GM23338 (cell line): ENCODE data around the gene PSKH1. TPM values are rescaled to one million over a fixed set of nuclear protein-coding genes. Genes with fewer than 3 reads are reported as not detected.
"Not testable (repeated sequence)": the region's sequence is repeated elsewhere in the genome, so short reads cannot be mapped to it uniquely, and the experiment has no call there.

ENCODE experiments used
- ATAC-seq: fragments of 200-7000 bp; cut with Tn5 transposase; 3 replicates; pipeline ENCODE4 v1.9.1; 2020
- DNase-seq: peaks from one replicate; pipeline ENCODE4 v3.0.0-alpha.2; 2015; ENCODE audit warnings: low spot score
- H2AFZ ChIP-seq: fragments of 200-600 bp; sonication (generic); 2 replicates; pipeline ENCODE4 v1.8.0; 2016; ENCODE audit warnings: antibody characterized with exemption, mild to moderate bottlenecking, moderate library complexity
- H3F3A ChIP-seq: fragments of 200-600 bp; sonication (generic); replicated peaks from 2 replicates; pipeline ENCODE4 v1.8.0; 2017; ENCODE audit warnings: antibody characterized with exemption, mixed run types, low read depth
- H3K27ac ChIP-seq: fragments of 200-600 bp; sonication (generic); 2 replicates; pipeline ENCODE4 v1.6.1; 2016; ENCODE audit warnings: low read depth
- H3K27me3 ChIP-seq: fragments of 200-600 bp; sonication (generic); 2 replicates; pipeline ENCODE4 v1.8.0; 2016; ENCODE audit warnings: mild to moderate bottlenecking, mixed run types, moderate library complexity; ENCODE audit not compliant: insufficient read depth
- H3K36me3 ChIP-seq: fragments of 200-600 bp; sonication (generic); 2 replicates; pipeline ENCODE4 v1.8.0; 2016; ENCODE audit warnings: mild to moderate bottlenecking; ENCODE audit not compliant: insufficient read depth
- H3K4me1 ChIP-seq: fragments of 200-600 bp; sonication (generic); 2 replicates; pipeline ENCODE4 v1.8.0; 2016; ENCODE audit warnings: mild to moderate bottlenecking, moderate library complexity; ENCODE audit not compliant: insufficient read depth
- H3K4me2 ChIP-seq: fragments of 200-600 bp; sonication (generic); 2 replicates; pipeline ENCODE4 v1.7.1; 2017; ENCODE audit warnings: mixed run types
- H3K4me3 ChIP-seq: fragments of 200-600 bp; sonication (generic); 2 replicates; pipeline ENCODE4 v1.6.1; 2016; ENCODE audit warnings: mixed run types
- H3K79me2 ChIP-seq: fragments of 200-600 bp; sonication (generic); replicated peaks from 2 replicates; pipeline ENCODE4 v1.8.0; 2017; ENCODE audit warnings: mild to moderate bottlenecking; ENCODE audit not compliant: insufficient read depth
- H3K9me2 ChIP-seq: fragments of 200-600 bp; sonication (generic); 2 replicates; pipeline ENCODE4 v1.8.0; 2017; ENCODE audit not compliant: insufficient read depth
- H4K20me1 ChIP-seq: fragments of 200-600 bp; sonication (generic); replicated peaks from 2 replicates; pipeline ENCODE4 v1.8.0; 2017; ENCODE audit warnings: mild to moderate bottlenecking; ENCODE audit not compliant: insufficient read depth
- H3K27ac Mint-ChIP-seq: 2 replicates; pipeline ENCODE4 v1.8.0; 2020; ENCODE audit warnings: inconsistent platforms, mild to moderate bottlenecking, moderate library complexity, mixed read lengths
- H3K27me3 Mint-ChIP-seq: 3 replicates; pipeline ENCODE4 v1.8.0; 2022; ENCODE audit warnings: low read depth, mild to moderate bottlenecking, moderate library complexity, mixed read lengths, inconsistent platforms; ENCODE audit not compliant: insufficient read depth, poor library complexity
- H3K36me3 Mint-ChIP-seq: 3 replicates; pipeline ENCODE4 v1.8.0; 2021; ENCODE audit warnings: low read depth, mild to moderate bottlenecking, inconsistent platforms, moderate library complexity, mixed read lengths
- H3K4me1 Mint-ChIP-seq: 3 replicates; pipeline ENCODE4 v1.8.0; 2020; ENCODE audit warnings: mild to moderate bottlenecking, inconsistent platforms, mixed read lengths
- H3K4me3 Mint-ChIP-seq: 3 replicates; pipeline ENCODE4 v1.8.0; 2021; ENCODE audit warnings: moderate library complexity, mild to moderate bottlenecking, inconsistent platforms, mixed read lengths
- H3K9me3 Mint-ChIP-seq: 3 replicates; pipeline ENCODE4 v1.8.0; 2020; ENCODE audit warnings: moderate library complexity, mild to moderate bottlenecking, inconsistent platforms, mixed read lengths
- CREB1 ChIP-seq: fragments of 250-450 bp; sonication (Bioruptor Pico); IDR thresholded peaks from 2 replicates; pipeline ENCODE4 v1.5.0; 2020; ENCODE audit warnings: low read depth, mild to moderate bottlenecking, moderate library complexity
- EZH2 ChIP-seq: fragments of 200-600 bp; sonication (generic); IDR thresholded peaks from one replicate; pipeline ENCODE4 v1.8.0; 2017; ENCODE audit warnings: antibody characterized with exemption, mild to moderate bottlenecking, low read depth; ENCODE audit not compliant: unreplicated experiment
- NANOG ChIP-seq: IDR thresholded peaks from 2 replicates; pipeline ENCODE4 v1.6.1; 2016; ENCODE audit warnings: antibody characterized with exemption, borderline replicate concordance
- polyA plus RNA-seq: library from polyadenylated mRNA; unstranded; fragments of >200 nt; fragmentation: Nextera tagmentation; extraction: Ambion mirVana; gene quantifications from 2 replicates; pipeline ENCODE4 v1.2.1, GENCODE V29; 2016
- total RNA-seq: library from RNA; depleted of rRNA; stranded (reverse); fragments of >200 nt; shearing (Covaris generic); gene quantifications from 2 replicates; pipeline ENCODE4 v1.2.3, GENCODE V29; 2014
- TF ChIP-seq, protein P1 (sequence below): fragments of 250-450 bp; sonication (Bioruptor Pico); IDR thresholded peaks from 2 replicates; pipeline ENCODE4 v1.5.0; 2020; ENCODE audit warnings: mild to moderate bottlenecking, moderate library complexity

Gene PSKH1
- total and polyA plus RNA-seq, 2 experiments from 2014 or later, result 14.3 to 23.9 TPM

DNA sequence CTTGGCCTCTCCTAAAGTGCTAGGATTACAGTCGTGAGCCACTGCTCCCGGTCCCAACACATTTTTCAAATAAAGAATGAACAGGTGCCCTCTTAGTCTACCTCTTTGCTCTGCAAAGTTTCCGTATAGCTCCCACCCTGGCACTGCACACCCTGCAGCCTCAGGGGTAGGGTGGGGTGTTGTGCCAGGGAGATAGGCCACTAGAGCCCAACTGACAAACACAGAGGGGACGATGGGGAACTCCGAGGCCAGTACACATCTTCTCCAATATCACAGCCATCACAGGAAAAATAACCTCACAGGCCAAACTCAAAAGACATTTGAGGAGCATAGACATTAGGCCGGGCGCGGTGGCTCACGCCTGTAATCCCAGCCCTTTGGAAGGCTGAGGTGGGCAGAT, 78.1 kb downstream of the PSKH1 start (continued):
- TF ChIP-seq, protein P1, sequence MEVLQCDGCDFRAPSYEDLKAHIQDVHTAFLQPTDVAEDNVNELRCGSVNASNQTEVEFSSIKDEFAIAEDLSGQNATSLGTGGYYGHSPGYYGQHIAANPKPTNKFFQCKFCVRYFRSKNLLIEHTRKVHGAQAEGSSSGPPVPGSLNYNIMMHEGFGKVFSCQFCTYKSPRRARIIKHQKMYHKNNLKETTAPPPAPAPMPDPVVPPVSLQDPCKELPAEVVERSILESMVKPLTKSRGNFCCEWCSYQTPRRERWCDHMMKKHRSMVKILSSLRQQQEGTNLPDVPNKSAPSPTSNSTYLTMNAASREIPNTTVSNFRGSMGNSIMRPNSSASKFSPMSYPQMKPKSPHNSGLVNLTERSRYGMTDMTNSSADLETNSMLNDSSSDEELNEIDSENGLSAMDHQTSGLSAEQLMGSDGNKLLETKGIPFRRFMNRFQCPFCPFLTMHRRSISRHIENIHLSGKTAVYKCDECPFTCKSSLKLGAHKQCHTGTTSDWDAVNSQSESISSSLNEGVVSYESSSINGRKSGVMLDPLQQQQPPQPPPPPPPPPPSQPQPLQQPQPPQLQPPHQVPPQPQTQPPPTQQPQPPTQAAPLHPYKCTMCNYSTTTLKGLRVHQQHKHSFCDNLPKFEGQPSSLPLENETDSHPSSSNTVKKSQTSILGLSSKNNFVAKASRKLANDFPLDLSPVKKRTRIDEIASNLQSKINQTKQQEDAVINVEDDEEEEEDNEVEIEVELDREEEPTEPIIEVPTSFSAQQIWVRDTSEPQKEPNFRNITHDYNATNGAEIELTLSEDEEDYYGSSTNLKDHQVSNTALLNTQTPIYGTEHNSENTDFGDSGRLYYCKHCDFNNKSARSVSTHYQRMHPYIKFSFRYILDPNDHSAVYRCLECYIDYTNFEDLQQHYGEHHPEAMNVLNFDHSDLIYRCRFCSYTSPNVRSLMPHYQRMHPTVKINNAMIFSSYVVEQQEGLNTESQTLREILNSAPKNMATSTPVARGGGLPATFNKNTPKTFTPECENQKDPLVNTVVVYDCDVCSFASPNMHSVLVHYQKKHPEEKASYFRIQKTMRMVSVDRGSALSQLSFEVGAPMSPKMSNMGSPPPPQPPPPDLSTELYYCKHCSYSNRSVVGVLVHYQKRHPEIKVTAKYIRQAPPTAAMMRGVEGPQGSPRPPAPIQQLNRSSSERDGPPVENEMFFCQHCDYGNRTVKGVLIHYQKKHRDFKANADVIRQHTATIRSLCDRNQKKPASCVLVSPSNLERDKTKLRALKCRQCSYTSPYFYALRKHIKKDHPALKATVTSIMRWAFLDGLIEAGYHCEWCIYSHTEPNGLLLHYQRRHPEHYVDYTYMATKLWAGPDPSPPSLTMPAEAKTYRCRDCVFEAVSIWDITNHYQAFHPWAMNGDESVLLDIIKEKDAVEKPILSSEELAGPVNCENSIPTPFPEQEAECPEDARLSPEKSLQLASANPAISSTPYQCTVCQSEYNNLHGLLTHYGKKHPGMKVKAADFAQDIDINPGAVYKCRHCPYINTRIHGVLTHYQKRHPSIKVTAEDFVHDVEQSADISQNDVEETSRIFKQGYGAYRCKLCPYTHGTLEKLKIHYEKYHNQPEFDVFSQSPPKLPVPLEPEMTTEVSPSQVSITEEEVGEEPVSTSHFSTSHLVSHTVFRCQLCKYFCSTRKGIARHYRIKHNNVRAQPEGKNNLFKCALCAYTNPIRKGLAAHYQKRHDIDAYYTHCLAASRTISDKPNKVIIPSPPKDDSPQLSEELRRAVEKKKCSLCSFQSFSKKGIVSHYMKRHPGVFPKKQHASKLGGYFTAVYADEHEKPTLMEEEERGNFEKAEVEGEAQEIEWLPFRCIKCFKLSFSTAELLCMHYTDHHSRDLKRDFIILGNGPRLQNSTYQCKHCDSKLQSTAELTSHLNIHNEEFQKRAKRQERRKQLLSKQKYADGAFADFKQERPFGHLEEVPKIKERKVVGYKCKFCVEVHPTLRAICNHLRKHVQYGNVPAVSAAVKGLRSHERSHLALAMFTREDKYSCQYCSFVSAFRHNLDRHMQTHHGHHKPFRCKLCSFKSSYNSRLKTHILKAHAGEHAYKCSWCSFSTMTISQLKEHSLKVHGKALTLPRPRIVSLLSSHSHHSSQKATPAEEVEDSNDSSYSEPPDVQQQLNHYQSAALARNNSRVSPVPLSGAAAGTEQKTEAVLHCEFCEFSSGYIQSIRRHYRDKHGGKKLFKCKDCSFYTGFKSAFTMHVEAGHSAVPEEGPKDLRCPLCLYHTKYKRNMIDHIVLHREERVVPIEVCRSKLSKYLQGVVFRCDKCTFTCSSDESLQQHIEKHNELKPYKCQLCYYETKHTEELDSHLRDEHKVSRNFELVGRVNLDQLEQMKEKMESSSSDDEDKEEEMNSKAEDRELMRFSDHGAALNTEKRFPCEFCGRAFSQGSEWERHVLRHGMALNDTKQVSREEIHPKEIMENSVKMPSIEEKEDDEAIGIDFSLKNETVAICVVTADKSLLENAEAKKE, result no peak
- TF ChIP-seq CREB1 (CRISPR knock-in tag) (no peak), NANOG (no peak), EZH2 (no peak)

DNA sequence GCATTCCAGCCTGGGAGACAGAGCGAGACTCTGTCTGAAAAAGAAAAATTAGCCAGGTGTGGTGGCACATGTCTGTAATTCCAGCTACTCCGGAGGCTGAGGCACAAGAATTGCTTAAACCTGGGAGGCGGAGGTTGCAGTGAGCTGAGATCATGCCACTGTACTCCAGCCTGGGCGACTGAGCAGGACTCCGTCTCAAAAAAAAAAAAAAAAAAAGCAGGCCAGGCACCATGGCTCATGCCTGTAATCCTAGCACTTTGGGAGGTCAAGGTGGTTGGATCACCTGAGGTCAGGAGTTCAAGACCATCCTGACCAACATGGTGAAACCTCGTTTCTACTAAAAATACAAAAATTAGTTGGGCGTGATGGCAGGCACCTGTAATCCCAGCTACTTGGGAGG, 79.2 kb downstream of the PSKH1 start:
- not testable (repeated sequence) for H3K4me1 ChIP-seq, DNase-seq, H3K4me1 Mint-ChIP-seq, H4K20me1 ChIP-seq, H3K9me2 ChIP-seq, ATAC-seq, H3K4me3 ChIP-seq, H3K27ac ChIP-seq, H3K4me2 ChIP-seq, H3K36me3 ChIP-seq, H3K27ac Mint-ChIP-seq, H3K4me3 Mint-ChIP-seq, H3K27me3 ChIP-seq, H2AFZ ChIP-seq, H3K36me3 Mint-ChIP-seq, H3K9me3 Mint-ChIP-seq, H3K79me2 ChIP-seq
- peaks cover 16% of the 10 kb centered on the region for H3K27me3 Mint-ChIP-seq
- H3F3A ChIP-seq, result 0 out of 2 replicates have a peak, but pooled peaks cover 11% of the 10 kb centered on the region
